Measurements from ENCODE around the gene C11orf21. TPM values are rescaled to one million over a fixed set of nuclear protein-coding genes. Genes with fewer than 3 reads are reported as not detected.
A peak's percentile ranks its signal among the peaks of the same experiment; 100 is the strongest.

C11orf21 gene
- total RNA-seq, 3 donors from 2014 or later: 0.33 to 1.0 (median 0.96) TPM

GRCh38 chr11:2252018-2252417 is 49.7 kb downstream of the C11orf21 start:
- H3K27me3 ChIP-seq: no peaks in the 10 kb centered on the region
- H3K4me3 ChIP-seq: no peak overlapping the region
- intact Hi-C loops (cut with DNase I; ENCODE audit: low total_unique reads): no loop called here
- DNase-seq (ENCODE audit: low spot score in 2 of 2): peak in 1 of 2 donors; percentile 17
- TF ChIP-seq POLR2A (IDR thresholded peaks at IDR 0.05): no peak
- TF ChIP-seq POLR2AphosphoS5 (IDR thresholded peaks at IDR 0.05): no peak
- TF ChIP-seq CTCF (IDR thresholded peaks at IDR 0.05): no peak
- no peaks in the 10 kb centered on the region for H3K9me3 ChIP-seq
- H3K36me3 ChIP-seq: no peaks in the 10 kb centered on the region
- no peak overlapping the region for H3K27ac ChIP-seq
- H3K4me1 ChIP-seq: no peaks in the 10 kb centered on the region

- Histone ChIP-seq H3K4me3 (no peak overlapping the region), H3K27me3 (no peaks in the 10 kb centered on the region), H3K36me3 (no peaks in the 10 kb centered on the region), H3K27ac (no peak overlapping the region), H3K9me3 (no peaks in the 10 kb centered on the region), H3K4me1 (no peaks in the 10 kb centered on the region)
- TF ChIP-seq POLR2AphosphoS5 (IDR thresholded peaks at IDR 0.05): no peak
- no peak for TF ChIP-seq POLR2A (IDR thresholded peaks at IDR 0.05)
- no peak for TF ChIP-seq CTCF (IDR thresholded peaks at IDR 0.05)
- DNase-seq (ENCODE audit: low spot score in 2 of 2): peak in 1 of 2 donors; percentile 25
- intact Hi-C loops (cut with DNase I; ENCODE audit: low total_unique reads): no loop called here
Measured at GRCh38 chr11:2251138-2251537, 50.6 kb downstream of the C11orf21 start.

- H3K27me3 ChIP-seq: no peaks in the 10 kb centered on the region
- H3K9me3 ChIP-seq: no peaks in the 10 kb centered on the region
- H3K27ac ChIP-seq: no peak overlapping the region
- H3K4me1 ChIP-seq: no peaks in the 10 kb centered on the region
- H3K36me3 ChIP-seq: no peaks in the 10 kb centered on the region
- DNase-seq (ENCODE audit: low spot score in 2 of 2): no peak
- no peak overlapping the region for H3K4me3 ChIP-seq
- no peak for TF ChIP-seq CTCF (IDR thresholded peaks at IDR 0.05)
- intact Hi-C loops (cut with DNase I; ENCODE audit: low total_unique reads): no loop called here
Measured at GRCh38 chr11:2250485-2250884, 51.2 kb downstream of the C11orf21 start.

- intact Hi-C loops (cut with DNase I; ENCODE audit: low total_unique reads): no loop called here
- TF ChIP-seq CTCF (IDR thresholded peaks at IDR 0.05) (no peak), POLR2AphosphoS5 (IDR thresholded peaks at IDR 0.05) (no peak), POLR2A (IDR thresholded peaks at IDR 0.05) (no peak)
Measured at GRCh38 chr11:2250041-2250440, 51.7 kb downstream of the C11orf21 start.

GRCh38 chr11:2249189-2249916 is 52.4 kb downstream of the C11orf21 start:
- TF ChIP-seq POLR2A (IDR thresholded peaks at IDR 0.05): no peak
- no peak for TF ChIP-seq CTCF (IDR thresholded peaks at IDR 0.05)
- no peak for TF ChIP-seq POLR2AphosphoS5 (IDR thresholded peaks at IDR 0.05)
- H3K4me1 ChIP-seq: no peaks in the 10 kb centered on the region
- no peaks in the 10 kb centered on the region for H3K27me3 ChIP-seq
- intact Hi-C loops (cut with DNase I; ENCODE audit: low total_unique reads): no loop called here
- DNase-seq (ENCODE audit: low spot score in 2 of 2): peak in 1 of 2 donors; percentile 42
- H3K9me3 ChIP-seq: no peaks in the 10 kb centered on the region
- no peak overlapping the region for H3K4me3 ChIP-seq
- H3K27ac ChIP-seq: no peak overlapping the region
- H3K36me3 ChIP-seq: no peaks in the 10 kb centered on the region

More at GRCh38 chr11:2250041-2250440, 51.7 kb downstream of the C11orf21 start:
- no peak overlapping the region for H3K27ac ChIP-seq
- no peaks in the 10 kb centered on the region for H3K9me3 ChIP-seq
- H3K36me3 ChIP-seq: no peaks in the 10 kb centered on the region
- DNase-seq (ENCODE audit: low spot score in 2 of 2): no peak
- no peak overlapping the region for H3K4me3 ChIP-seq
- H3K4me1 ChIP-seq: no peaks in the 10 kb centered on the region
- H3K27me3 ChIP-seq: no peaks in the 10 kb centered on the region
